Calu3 (cell line): ENCODE results near the gene FRAT2. TPM values are rescaled to one million over a fixed set of nuclear protein-coding genes. Genes with fewer than 3 reads are reported as not detected.
A peak's percentile ranks its signal among the peaks of the same experiment; 100 is the strongest.

Experiments used
- BruUV-seq: library from RNA; stranded (reverse); fragments of 400-500 nt; replicated peaks from 2 replicates; lab custom pipeline; 2021; lab: Mats Ljungman, UMichigan
- CTCF ChIA-PET: fragments of 300-600 bp; sonication (Branson Sonifier 250); formaldehyde crosslinking; loops from one replicate; lab custom pipeline; 2022; ENCODE audit warnings: antibody characterized with exemption; lab: Charles Lee
- DNase-seq: peaks from one replicate; pipeline ENCODE4 v3.0.0; 2022
- H3K27ac Mint-ChIP-seq: one replicate; pipeline ENCODE4 v1.8.0; 2022; ENCODE audit warnings: mixed read lengths; ENCODE audit not compliant: unreplicated experiment
- H3K27me3 Mint-ChIP-seq: one replicate; pipeline ENCODE4 v1.8.0; 2022; ENCODE audit warnings: mixed read lengths; ENCODE audit not compliant: unreplicated experiment
- H3K36me3 Mint-ChIP-seq: one replicate; pipeline ENCODE4 v1.8.0; 2022; ENCODE audit warnings: mild to moderate bottlenecking, moderate library complexity, mixed read lengths; ENCODE audit not compliant: insufficient read depth, unreplicated experiment
- H3K4me1 Mint-ChIP-seq: one replicate; pipeline ENCODE4 v1.8.0; 2022; ENCODE audit warnings: mild to moderate bottlenecking, low read depth, mixed read lengths; ENCODE audit not compliant: unreplicated experiment
- H3K4me3 Mint-ChIP-seq: one replicate; pipeline ENCODE4 v1.8.0; 2022; ENCODE audit warnings: mild to moderate bottlenecking, low read depth, moderate library complexity, mixed read lengths; ENCODE audit not compliant: unreplicated experiment
- H3K9me3 Mint-ChIP-seq: one replicate; pipeline ENCODE4 v1.8.0; 2022; ENCODE audit warnings: low read depth, mixed read lengths; ENCODE audit not compliant: unreplicated experiment
- intact Hi-C: fragments of 100-400 bp; cut with micrococcal nuclease; formaldehyde crosslinking; loops from one replicate; pipeline ENCODE4 v1.10.0; 2022; ENCODE audit not compliant: unreplicated experiment
- total RNA-seq: library from RNA; stranded (reverse); gene quantifications from 2 replicates; pipeline ENCODE4 v1.2.3, GENCODE V29; 2022
- TF ChIP-seq, protein P1 (sequence below): fragments of 200-600 bp; IDR thresholded peaks from one replicate; pipeline ENCODE4 v1.8.0; 2022; ENCODE audit warnings: antibody characterized with exemption; ENCODE audit not compliant: unreplicated experiment

The FRAT2 gene
- total RNA-seq, 1 experiment from 2014 or later = 6.0 TPM

- H3K9me3 Mint-ChIP-seq = no peaks in the 10 kb centered on the region
- no peaks in the 10 kb centered on the region for H3K27me3 Mint-ChIP-seq
- intact Hi-C loops = no loop called here
- H3K4me3 Mint-ChIP-seq = no peak overlapping the region
- TF ChIP-seq, protein P1, sequence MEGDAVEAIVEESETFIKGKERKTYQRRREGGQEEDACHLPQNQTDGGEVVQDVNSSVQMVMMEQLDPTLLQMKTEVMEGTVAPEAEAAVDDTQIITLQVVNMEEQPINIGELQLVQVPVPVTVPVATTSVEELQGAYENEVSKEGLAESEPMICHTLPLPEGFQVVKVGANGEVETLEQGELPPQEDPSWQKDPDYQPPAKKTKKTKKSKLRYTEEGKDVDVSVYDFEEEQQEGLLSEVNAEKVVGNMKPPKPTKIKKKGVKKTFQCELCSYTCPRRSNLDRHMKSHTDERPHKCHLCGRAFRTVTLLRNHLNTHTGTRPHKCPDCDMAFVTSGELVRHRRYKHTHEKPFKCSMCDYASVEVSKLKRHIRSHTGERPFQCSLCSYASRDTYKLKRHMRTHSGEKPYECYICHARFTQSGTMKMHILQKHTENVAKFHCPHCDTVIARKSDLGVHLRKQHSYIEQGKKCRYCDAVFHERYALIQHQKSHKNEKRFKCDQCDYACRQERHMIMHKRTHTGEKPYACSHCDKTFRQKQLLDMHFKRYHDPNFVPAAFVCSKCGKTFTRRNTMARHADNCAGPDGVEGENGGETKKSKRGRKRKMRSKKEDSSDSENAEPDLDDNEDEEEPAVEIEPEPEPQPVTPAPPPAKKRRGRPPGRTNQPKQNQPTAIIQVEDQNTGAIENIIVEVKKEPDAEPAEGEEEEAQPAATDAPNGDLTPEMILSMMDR = no peak
- no TSS peak for BruUV-seq
- H3K27ac Mint-ChIP-seq = no peak overlapping the region
- H3K36me3 Mint-ChIP-seq = peaks cover 30% of the 10 kb centered on the region
- no peak for DNase-seq
- CTCF ChIA-PET = interaction anchor here (0.6 kb wide), 1 partner anchor 64 kb away, joined by 4 read pairs; no protein-coding TSS in a partner anchor
- H3K4me1 Mint-ChIP-seq = no peaks in the 10 kb centered on the region
Measured at GRCh38 chr10:97360705-97361536, 26.4 kb upstream of the FRAT2 start.

GRCh38 chr10:97358781-97359180 is 24.3 kb upstream of the FRAT2 start:
- TF ChIP-seq, protein P1 = no peak
- peaks cover 28% of the 10 kb centered on the region for H3K36me3 Mint-ChIP-seq
- CTCF ChIA-PET = interaction anchor here (0.6 kb wide), 1 partner anchor 16 kb away, joined by 3 read pairs; no protein-coding TSS in a partner anchor
- intact Hi-C loops = no loop called here
- no TSS peak for BruUV-seq
- H3K9me3 Mint-ChIP-seq = no peaks in the 10 kb centered on the region
- DNase-seq = no peak
- no peaks in the 10 kb centered on the region for H3K27me3 Mint-ChIP-seq
- no peaks in the 10 kb centered on the region for H3K4me1 Mint-ChIP-seq
- H3K4me3 Mint-ChIP-seq = no peak overlapping the region
- H3K27ac Mint-ChIP-seq = no peak overlapping the region

- Mint-ChIP-seq H3K9me3 (no peaks in the 10 kb centered on the region), H3K4me3 (no peak overlapping the region), H3K27me3 (no peaks in the 10 kb centered on the region), H3K27ac (no peak overlapping the region), H3K36me3 (peaks cover 28% of the 10 kb centered on the region), H3K4me1 (no peaks in the 10 kb centered on the region)
- intact Hi-C loops = no loop called here
- CTCF ChIA-PET = interaction anchor here (0.6 to 0.7 kb wide), 2 partner anchors 16 to 182 kb away, joined by 3 to 4 read pairs; no protein-coding TSS in a partner anchor
- DNase-seq = no peak
- TF ChIP-seq, protein P1 = no peak
- no TSS peak for BruUV-seq
Measured at GRCh38 chr10:97358349-97358748, 23.8 kb upstream of the FRAT2 start.

GRCh38 chr10:97356918-97357317 is 22.4 kb upstream of the FRAT2 start:
- BruUV-seq = TSS peak; percentile 41
- intact Hi-C loops = no loop called here
- H3K9me3 Mint-ChIP-seq = no peaks in the 10 kb centered on the region
- no peak for DNase-seq
- CTCF ChIA-PET = no interaction called here
- H3K4me3 Mint-ChIP-seq = no peak overlapping the region
- no peak overlapping the region for H3K27ac Mint-ChIP-seq
- H3K36me3 Mint-ChIP-seq = peaks cover 28% of the 10 kb centered on the region
- H3K4me1 Mint-ChIP-seq = no peaks in the 10 kb centered on the region
- TF ChIP-seq, protein P1 = no peak
- H3K27me3 Mint-ChIP-seq = no peaks in the 10 kb centered on the region
